Gastroesophageal sphincter (tissue), 4 donors: ENCODE measurements around the gene PRR36. TPM values are rescaled to one million over a fixed set of nuclear protein-coding genes. Genes with fewer than 3 reads are reported as not detected.

Experiments used
- ATAC-seq: fragments of 150-250 bp; one replicate; pipeline ENCODE4 v1.9.1; 2016; ENCODE audit warnings: mild to moderate bottlenecking, moderate library complexity
- H3K27ac ChIP-seq, 4 donors: fragments of 200-600 bp; sonication (generic) in 3 of 4; 1 replicate in 3 of 4; 2 replicates in 1 of 4; pipeline ENCODE4 v1.5.1; 2016 to 2019
- H3K27me3 ChIP-seq: fragments of 200-600 bp; sonication (generic); one replicate; pipeline ENCODE4 v1.5.1; 2019
- H3K36me3 ChIP-seq, 2 donors: fragments of 200-600 bp; sonication (generic); one replicate each; pipeline ENCODE4 v1.5.1; 2019; ENCODE audit warnings: control low read depth in 1 of 2
- H3K4me1 ChIP-seq, 3 donors: fragments of 200-600 bp; sonication (generic); 1 replicate in 2 of 3; 2 replicates in 1 of 3; pipeline ENCODE4 v1.5.1; 2016 to 2019; ENCODE audit warnings: control low read depth in 2 of 3
- H3K4me3 ChIP-seq, 2 donors: fragments of 200-600 bp; sonication (generic); one replicate each; pipeline ENCODE4 v1.5.1; 2019; ENCODE audit warnings: mild to moderate bottlenecking in 1 of 2, moderate library complexity in 1 of 2
- H3K9me3 ChIP-seq, 3 donors: fragments of 200-600 bp; sonication (generic); one replicate each; pipeline ENCODE4 v1.5.1; 2017 to 2019; ENCODE audit warnings: control low read depth in 2 of 3
- EP300 ChIP-seq: sonication (generic); formaldehyde crosslinking; IDR thresholded peaks from one replicate; pipeline ENCODE4 v1.6.1; 2017; ENCODE audit warnings: antibody characterized with exemption, mild to moderate bottlenecking
- POLR2A ChIP-seq, 2 donors: fragments of 450-650 bp; IDR thresholded peaks; one replicate each; pipeline ENCODE4 v1.6.1; 2017; ENCODE audit warnings: antibody characterized with exemption in 2 of 2, mild to moderate bottlenecking in 2 of 2, moderate library complexity in 1 of 2
- POLR2AphosphoS5 ChIP-seq: sonication (generic); formaldehyde crosslinking; IDR thresholded peaks from one replicate; pipeline ENCODE4 v1.6.1; 2017; ENCODE audit warnings: antibody characterized with exemption
- WGBS, 2 donors: methylation state at CpG; one replicate each; pipeline ENCODE4 v1.1.5; 2018; ENCODE audit warnings: low coverage in 1 of 2; 5-methylcytosine and 5-hydroxymethylcytosine counted together
- total RNA-seq, 4 donors: library from RNA; depleted of rRNA; stranded (reverse); fragments of >200 nt; gene quantifications; one replicate each; pipeline ENCODE4 v1.1.0, GENCODE V29; 2016
- TF ChIP-seq, protein P1 (sequence below), 4 experiments: fragments of 200-600 bp in 2 of 4; fragments of 450-650 bp in 2 of 4; sonication (generic) in 1 of 4; IDR thresholded peaks; one replicate each; pipeline ENCODE4 v1.5.1; 2017 to 2019; ENCODE audit warnings: antibody characterized with exemption in 4 of 4, mild to moderate bottlenecking in 2 of 4, moderate library complexity in 2 of 4

PRR36 gene
- total RNA-seq, 4 donors from 2014 or later: not detected

DNA sequence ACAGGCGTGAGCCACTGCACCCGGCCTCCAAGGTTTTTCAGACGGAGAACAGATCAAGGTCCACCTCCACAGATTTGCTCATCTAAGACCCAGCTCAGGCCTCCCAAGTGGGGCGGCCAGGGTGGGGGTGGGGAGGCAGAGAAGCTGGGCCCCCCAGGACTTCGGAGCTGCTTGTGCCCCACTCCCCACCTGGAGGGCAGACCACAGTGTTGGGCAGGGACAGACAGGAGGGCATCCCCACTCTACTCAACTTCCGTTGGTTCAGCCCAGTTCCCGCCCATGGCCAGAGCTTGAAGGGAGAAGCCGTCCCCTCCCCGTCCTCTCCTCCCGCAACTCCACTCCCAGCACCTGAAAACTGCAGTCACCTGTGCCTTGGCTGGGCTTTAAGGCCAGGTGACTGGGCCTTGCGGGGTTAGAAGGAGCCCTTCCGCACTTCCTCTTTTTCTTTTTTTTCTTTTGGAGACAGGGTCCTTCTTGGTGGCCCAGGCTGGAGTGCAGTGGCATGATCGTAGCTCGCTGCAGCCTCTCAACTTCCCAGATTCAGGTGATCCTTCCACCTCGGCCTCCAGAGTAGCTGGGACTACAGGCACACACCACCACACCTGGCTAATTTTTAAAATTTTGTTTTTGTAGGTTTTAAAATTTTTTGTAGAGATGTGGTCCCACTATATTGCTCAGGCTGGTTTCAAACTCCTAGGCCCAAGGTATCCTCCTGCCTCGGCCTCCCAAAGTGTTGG, 13.4 kb upstream of the PRR36 start:
- peaks cover 63% of the 10 kb centered on the region for H3K27me3 ChIP-seq
- H3K4me1 ChIP-seq: peaks cover 0 to 11% (median 0%) of the 10 kb centered on the region in 3 donors
- WGBS, 2 donors: 93 to 94% methylated on average over 3 to 7 of the region's 16 CpGs
- no peaks in the 10 kb centered on the region for H3K9me3 ChIP-seq
- no peaks in the 10 kb centered on the region for H3K36me3 ChIP-seq
- TF ChIP-seq EP300 (no peak), POLR2A (IDR thresholded peaks at IDR 0.05) (no peak)
- H3K4me3 ChIP-seq: no peak overlapping the region
- ATAC-seq: no peak
- H3K27ac ChIP-seq: no peak overlapping the region

DNA sequence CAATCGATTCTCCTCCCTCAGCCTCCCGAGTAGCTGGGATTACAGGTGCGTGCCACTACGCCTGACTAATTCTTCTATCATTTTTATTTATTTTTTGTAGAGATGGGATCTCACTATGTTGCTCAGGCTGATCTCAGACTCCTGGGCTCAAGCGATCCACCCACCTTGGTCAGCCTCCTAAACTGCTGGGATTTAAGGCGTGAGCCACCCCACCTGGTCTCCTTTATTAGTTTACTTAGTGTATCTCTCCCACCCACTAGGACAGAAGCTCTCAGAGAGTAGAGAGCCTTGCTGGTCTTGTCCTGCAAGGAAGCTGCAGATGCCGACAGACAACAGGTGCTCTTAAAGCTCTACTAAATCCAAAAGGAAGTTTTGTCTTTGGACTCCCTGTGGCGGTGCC, 11.6 kb upstream of the PRR36 start:
- WGBS, 2 donors: 88 to 90% methylated on average over 2 to 4 of the region's 8 CpGs
- H3K4me3 ChIP-seq: no peak overlapping the region
- H3K36me3 ChIP-seq: no peaks in the 10 kb centered on the region
- TF ChIP-seq POLR2A (IDR thresholded peaks at IDR 0.05) (no peak), EP300 (no peak), POLR2AphosphoS5 (no peak)
- TF ChIP-seq, protein P1, sequence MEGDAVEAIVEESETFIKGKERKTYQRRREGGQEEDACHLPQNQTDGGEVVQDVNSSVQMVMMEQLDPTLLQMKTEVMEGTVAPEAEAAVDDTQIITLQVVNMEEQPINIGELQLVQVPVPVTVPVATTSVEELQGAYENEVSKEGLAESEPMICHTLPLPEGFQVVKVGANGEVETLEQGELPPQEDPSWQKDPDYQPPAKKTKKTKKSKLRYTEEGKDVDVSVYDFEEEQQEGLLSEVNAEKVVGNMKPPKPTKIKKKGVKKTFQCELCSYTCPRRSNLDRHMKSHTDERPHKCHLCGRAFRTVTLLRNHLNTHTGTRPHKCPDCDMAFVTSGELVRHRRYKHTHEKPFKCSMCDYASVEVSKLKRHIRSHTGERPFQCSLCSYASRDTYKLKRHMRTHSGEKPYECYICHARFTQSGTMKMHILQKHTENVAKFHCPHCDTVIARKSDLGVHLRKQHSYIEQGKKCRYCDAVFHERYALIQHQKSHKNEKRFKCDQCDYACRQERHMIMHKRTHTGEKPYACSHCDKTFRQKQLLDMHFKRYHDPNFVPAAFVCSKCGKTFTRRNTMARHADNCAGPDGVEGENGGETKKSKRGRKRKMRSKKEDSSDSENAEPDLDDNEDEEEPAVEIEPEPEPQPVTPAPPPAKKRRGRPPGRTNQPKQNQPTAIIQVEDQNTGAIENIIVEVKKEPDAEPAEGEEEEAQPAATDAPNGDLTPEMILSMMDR (IDR thresholded peaks at IDR 0.05): no peak
- no peak for ATAC-seq
- no peak overlapping the region for H3K27ac ChIP-seq
- peaks cover 56% of the 10 kb centered on the region for H3K27me3 ChIP-seq
- H3K4me1 ChIP-seq: peaks cover 0 to 11% (median 0%) of the 10 kb centered on the region in 3 donors
- no peaks in the 10 kb centered on the region for H3K9me3 ChIP-seq

DNA sequence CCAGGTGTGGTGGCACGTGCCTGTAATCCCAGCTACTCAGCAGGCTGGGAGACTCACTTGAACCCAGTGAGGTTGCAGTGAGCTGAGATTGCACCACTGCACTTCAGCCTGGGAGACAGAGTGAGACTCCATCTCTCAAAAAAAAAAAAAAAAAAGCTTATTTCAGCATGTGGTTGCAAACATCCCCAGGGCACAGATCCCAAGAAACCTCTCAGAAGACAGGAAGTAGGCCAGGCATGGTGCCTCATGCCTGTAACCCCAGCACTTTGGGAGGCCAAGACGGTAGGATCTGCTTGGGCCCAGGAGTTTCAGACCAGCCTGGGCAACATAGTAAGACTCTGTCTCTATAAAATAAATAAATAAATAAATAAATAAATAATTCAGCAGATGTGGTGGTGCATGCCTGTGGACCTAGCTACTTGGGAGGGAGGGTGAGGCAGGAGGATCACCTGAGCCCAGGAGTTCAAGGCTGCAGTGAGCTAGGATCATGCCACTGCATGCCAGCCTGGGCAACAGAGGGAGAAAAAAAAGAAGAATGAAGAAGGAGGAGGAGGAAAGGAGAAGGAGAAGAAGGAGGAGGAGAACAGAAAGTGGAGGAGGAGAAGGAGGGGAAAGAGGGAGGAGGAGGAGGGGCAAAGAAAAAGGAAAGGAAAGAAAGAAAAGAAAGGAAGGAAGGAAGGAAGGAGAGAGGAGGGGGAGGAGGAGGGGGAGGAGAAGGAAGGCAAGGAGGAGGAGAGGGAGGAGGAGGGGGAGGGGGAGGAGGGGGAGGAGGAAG, 9.8 kb upstream of the PRR36 start:
- no peak for ATAC-seq
- Histone ChIP-seq H3K27ac (no peak overlapping the region), H3K4me3 (no peak overlapping the region), H3K4me1 (peaks cover 0 to 11% (median 0%) of the 10 kb centered on the region in 3 donors), H3K36me3 (no peaks in the 10 kb centered on the region), H3K27me3 (peaks cover 50% of the 10 kb centered on the region), H3K9me3 (no peaks in the 10 kb centered on the region)
- TF ChIP-seq POLR2AphosphoS5 (no peak), POLR2A (IDR thresholded peaks at IDR 0.05) (no peak), EP300 (no peak)
- TF ChIP-seq, protein P1 (IDR thresholded peaks at IDR 0.05): no peak
- WGBS, 2 donors: 71 to 86% methylated on average over 1 to 2 of the region's 2 CpGs

DNA sequence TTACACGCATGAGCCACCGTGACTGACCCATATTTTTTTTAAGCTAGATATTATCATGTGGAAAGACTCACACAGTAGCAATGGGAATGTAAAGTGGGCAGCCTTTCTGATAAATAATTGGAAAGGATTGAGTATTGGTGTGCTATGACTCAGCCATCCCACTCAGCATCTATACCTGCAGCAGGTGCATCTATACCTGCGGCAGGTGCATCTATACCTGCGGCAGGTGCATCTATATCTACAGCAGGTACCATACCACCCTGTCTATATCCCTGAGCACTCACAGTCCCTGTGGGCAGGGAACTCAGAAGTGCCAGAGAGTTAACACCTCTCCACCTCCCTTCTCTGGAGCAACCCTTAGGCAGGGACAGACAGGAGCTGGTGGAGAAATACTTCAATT, 8.9 kb upstream of the PRR36 start:
- ATAC-seq: no peak
- no peak overlapping the region for H3K27ac ChIP-seq
- H3K9me3 ChIP-seq: no peaks in the 10 kb centered on the region
- H3K27me3 ChIP-seq: peaks cover 45% of the 10 kb centered on the region
- TF ChIP-seq POLR2A (IDR thresholded peaks at IDR 0.05): no peak
- no peak for TF ChIP-seq POLR2AphosphoS5
- no peak for TF ChIP-seq EP300
- TF ChIP-seq, protein P1 (IDR thresholded peaks at IDR 0.05): no peak
- H3K4me1 ChIP-seq: peaks cover 0 to 3% (median 0%) of the 10 kb centered on the region in 3 donors
- WGBS, 2 donors: 55 to 67% methylated on average over 2 to 4 of the region's 4 CpGs
- no peaks in the 10 kb centered on the region for H3K36me3 ChIP-seq
- no peak overlapping the region for H3K4me3 ChIP-seq

DNA sequence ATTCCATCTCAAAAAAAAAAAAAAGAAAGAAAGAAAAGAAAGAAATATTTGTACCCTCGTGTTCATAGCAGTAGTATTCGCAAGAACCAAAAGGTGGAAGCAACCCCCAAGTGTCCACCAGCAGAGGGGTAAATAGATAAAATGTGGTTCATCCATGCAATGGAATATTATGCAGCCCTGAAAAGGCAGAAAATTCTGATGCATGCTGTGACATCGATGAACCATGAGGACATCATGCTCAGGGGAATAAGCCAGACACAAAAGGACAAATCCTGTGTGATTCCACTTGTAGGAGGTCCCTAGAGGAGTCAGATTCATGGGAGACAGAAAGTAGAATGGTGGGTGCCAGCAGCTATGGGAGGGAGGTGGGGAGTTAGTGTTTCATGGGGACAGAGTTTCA, 7.7 kb upstream of the PRR36 start:
- WGBS, 2 donors: 72% methylated on average over 2 of the region's 3 CpGs; no CpG with 5 or more reads in 1 of the 2 donors
- Histone ChIP-seq H3K4me3 (no peak overlapping the region), H3K4me1 (no peaks in the 10 kb centered on the region), H3K36me3 (no peaks in the 10 kb centered on the region), H3K27ac (no peak overlapping the region), H3K9me3 (no peaks in the 10 kb centered on the region), H3K27me3 (peaks cover 38% of the 10 kb centered on the region)
- ATAC-seq: no peak
- TF ChIP-seq POLR2A (IDR thresholded peaks at IDR 0.05) (no peak), POLR2AphosphoS5 (no peak), EP300 (no peak)
- TF ChIP-seq, protein P1 (IDR thresholded peaks at IDR 0.05): no peak
